Sigmoid colon (tissue), 7 donors: ENCODE measurements around the gene CTSL. TPM values are rescaled to one million over a fixed set of nuclear protein-coding genes. Genes with fewer than 3 reads are reported as not detected.
"Not testable (repeated sequence)": the region's sequence is repeated elsewhere in the genome, so short reads cannot be mapped to it uniquely, and the experiment has no call there.

Experiments used
- DNase-seq: peaks from one replicate; pipeline ENCODE4 v3.0.0-alpha.2; 2019
- H3K27ac ChIP-seq, 4 donors: fragments of 200-600 bp; sonication (generic); one replicate each; pipeline ENCODE4 v1.5.1; 2016 to 2019; ENCODE audit warnings: mild to moderate bottlenecking in 1 of 4
- H3K27me3 ChIP-seq, 3 donors: fragments of 200-600 bp; sonication (generic); one replicate each; pipeline ENCODE4 v1.5.1; 2019; ENCODE audit warnings: mild to moderate bottlenecking in 1 of 3
- H3K36me3 ChIP-seq, 4 donors: fragments of 200-600 bp; sonication (generic); one replicate each; pipeline ENCODE4 v1.5.1; 2016 to 2019
- H3K4me1 ChIP-seq, 4 donors: fragments of 200-600 bp; sonication (generic); one replicate each; pipeline ENCODE4 v1.5.1; 2017 to 2019
- H3K4me3 ChIP-seq, 4 donors: fragments of 200-600 bp; sonication (generic); one replicate each; pipeline ENCODE4 v1.5.1; 2017 to 2019; ENCODE audit warnings: mild to moderate bottlenecking in 2 of 4, moderate library complexity in 1 of 4
- H3K9me3 ChIP-seq, 4 donors: fragments of 200-600 bp in 3 of 4; sonication (generic) in 3 of 4; one replicate each; pipeline versions ENCODE4 v1.5.1 to v1.6.1; 2013 to 2019
- CTCF ChIP-seq, 4 experiments: fragments of 450-650 bp in 3 of 4; fragments of 200-600 bp in 1 of 4; IDR thresholded peaks; one replicate each; pipeline ENCODE4 v1.5.1; 2016 to 2019; ENCODE audit warnings: antibody characterized with exemption in 4 of 4, mild to moderate bottlenecking in 3 of 4, moderate library complexity in 2 of 4
- EP300 ChIP-seq, 4 donors: sonication (generic); formaldehyde crosslinking; IDR thresholded peaks; one replicate each; pipeline ENCODE4 v1.6.1; 2017; ENCODE audit warnings: antibody characterized with exemption in 4 of 4
- POLR2A ChIP-seq, 2 donors: fragments of 450-650 bp; IDR thresholded peaks; one replicate each; pipeline ENCODE4 v1.6.1; 2016; ENCODE audit warnings: antibody characterized with exemption in 2 of 2, mild to moderate bottlenecking in 2 of 2, moderate library complexity in 2 of 2
- POLR2AphosphoS5 ChIP-seq, 4 donors: sonication (generic); formaldehyde crosslinking; IDR thresholded peaks; one replicate each; pipeline ENCODE4 v1.6.1; 2017; ENCODE audit warnings: antibody characterized with exemption in 4 of 4
- WGBS, 2 donors: extraction: QIAGEN DNeasy Blood & Tissue Kit; methylation state at CpG; one replicate each; pipeline ENCODE4 v1.1.7; 2013; 5-methylcytosine and 5-hydroxymethylcytosine counted together
- intact Hi-C: fragments of 100-400 bp; cut with DNase I; formaldehyde crosslinking; loops from one replicate; pipeline ENCODE4 v1.15.1; 2023
- polyA plus RNA-seq, 3 donors: library from polyadenylated mRNA; stranded (reverse); fragments of 200-250 nt; gene quantifications; one replicate each; pipeline ENCODE4 v1.2.3, GENCODE V29; 2013
- total RNA-seq, 4 donors: library from RNA; depleted of rRNA; stranded (reverse); fragments of >200 nt; gene quantifications; one replicate each; pipeline ENCODE4 v1.1.0, GENCODE V29; 2016
- donor health status: healthy with polysubstance abuse.
- donor health status: Bipolar disorder and iron deficiency.
- donor health status: healthy.

CTSL gene
- total and polyA plus RNA-seq, 7 donors: 35.4 to 179 (median 107) TPM

- Histone ChIP-seq H3K4me1 (no peaks in the 10 kb centered on the region), H3K4me3 (no peak overlapping the region), H3K27me3 (no peaks in the 10 kb centered on the region), H3K36me3 (no peaks in the 10 kb centered on the region), H3K27ac (no peak overlapping the region), H3K9me3 (peaks cover 0 to 4% (median 0%) of the 10 kb centered on the region in 4 donors)
- no peak for TF ChIP-seq EP300 (IDR thresholded peaks at IDR 0.05)
- TF ChIP-seq POLR2AphosphoS5 (IDR thresholded peaks at IDR 0.05): no peak
- TF ChIP-seq POLR2A (IDR thresholded peaks at IDR 0.05): no peak
- TF ChIP-seq CTCF (IDR thresholded peaks at IDR 0.05): no peak
- intact Hi-C loops: no loop called here
- no peak for DNase-seq
- 56 to 72% methylated on average over 2 of the region's 2 CpGs for WGBS, 2 donors
Measured at GRCh38 chr9:87753313-87753712, 27.4 kb downstream of the CTSL start.

GRCh38 chr9:87758330-87758729 is 32.4 kb downstream of the CTSL start:
- 93 to 97% methylated on average over 24 of the region's 24 CpGs for WGBS, 2 donors
- intact Hi-C loops: not testable (repeated sequence)

GRCh38 chr9:87759980-87760379 is 34.1 kb downstream of the CTSL start:
- H3K27ac ChIP-seq, H3K36me3 ChIP-seq, H3K27me3 ChIP-seq, H3K9me3 ChIP-seq, H3K4me3 ChIP-seq, intact Hi-C loops, H3K4me1 ChIP-seq, DNase-seq: not testable (repeated sequence)

More at GRCh38 chr9:87758330-87758729, 32.4 kb downstream of the CTSL start:
- H3K4me1 ChIP-seq, DNase-seq, H3K36me3 ChIP-seq, H3K27me3 ChIP-seq, H3K9me3 ChIP-seq, H3K4me3 ChIP-seq, H3K27ac ChIP-seq: not testable (repeated sequence)

GRCh38 chr9:87760529-87760928 is 34.6 kb downstream of the CTSL start:
- 86 to 95% methylated on average over 2 of the region's 2 CpGs for WGBS, 2 donors
- TF ChIP-seq POLR2A (IDR thresholded peaks at IDR 0.05) (no peak), POLR2AphosphoS5 (IDR thresholded peaks at IDR 0.05) (no peak), EP300 (IDR thresholded peaks at IDR 0.05) (no peak), CTCF (IDR thresholded peaks at IDR 0.05) (no peak)
- no peak for DNase-seq
- Histone ChIP-seq H3K4me1 (no peaks in the 10 kb centered on the region), H3K36me3 (no peaks in the 10 kb centered on the region), H3K27ac (no peak overlapping the region), H3K9me3 (no peaks in the 10 kb centered on the region), H3K27me3 (no peaks in the 10 kb centered on the region), H3K4me3 (no peak overlapping the region)
- intact Hi-C loops: no loop called here

- Histone ChIP-seq H3K4me3 (no peak overlapping the region), H3K9me3 (no peaks in the 10 kb centered on the region), H3K27me3 (no peaks in the 10 kb centered on the region), H3K27ac (no peak overlapping the region), H3K36me3 (no peaks in the 10 kb centered on the region), H3K4me1 (no peaks in the 10 kb centered on the region)
- no peak for DNase-seq
- intact Hi-C loops: no loop called here
- TF ChIP-seq POLR2A (IDR thresholded peaks at IDR 0.05) (no peak), CTCF (IDR thresholded peaks at IDR 0.05) (no peak), EP300 (IDR thresholded peaks at IDR 0.05) (no peak), POLR2AphosphoS5 (IDR thresholded peaks at IDR 0.05) (no peak)
- 77 to 82% methylated on average over 6 of the region's 6 CpGs for WGBS, 2 donors
Measured at GRCh38 chr9:87763286-87763685, 37.4 kb downstream of the CTSL start.

- DNase-seq: no peak
- Histone ChIP-seq H3K4me3 (no peak overlapping the region), H3K36me3 (no peaks in the 10 kb centered on the region), H3K27me3 (no peaks in the 10 kb centered on the region), H3K9me3 (no peaks in the 10 kb centered on the region), H3K4me1 (no peaks in the 10 kb centered on the region), H3K27ac (no peak overlapping the region)
- intact Hi-C loops: no loop called here
- TF ChIP-seq POLR2AphosphoS5 (IDR thresholded peaks at IDR 0.05): no peak
- TF ChIP-seq CTCF (IDR thresholded peaks at IDR 0.05): no peak
- TF ChIP-seq POLR2A (IDR thresholded peaks at IDR 0.05): no peak
- no peak for TF ChIP-seq EP300 (IDR thresholded peaks at IDR 0.05)
Measured at GRCh38 chr9:87765521-87765920, 39.6 kb downstream of the CTSL start.
